ENCODE data around the gene RANBP10.

Gene RANBP10

GRCh38 chr16:67734731-67735201, 71.6 kb downstream of the RANBP10 start:
- Histone ChIP-seq H3K36me3 (ENCODE audit: insufficient read depth, low read length) (peaks cover 54% of the 10 kb centered on the region; the same call in 1 of the 2 replicates), H3K27me3 (ENCODE audit: insufficient read depth, low read length, poor library complexity, severe bottlenecking) (no peaks in the 10 kb centered on the region), H4K20me1 (ENCODE audit: insufficient read depth, low read length, poor library complexity, severe bottlenecking) (no peaks in the 10 kb centered on the region), H3K79me2 (ENCODE audit: insufficient read depth, low read length) (no peaks in the 10 kb centered on the region), H3K9ac (ENCODE audit: low read depth, low read length, poor library complexity, severe bottlenecking) (no peak overlapping the region), H3K4me1 (ENCODE audit: insufficient read depth, low read length, poor library complexity, severe bottlenecking) (no peaks in the 10 kb centered on the region), H2AFZ (ENCODE audit: low read length) (no peak overlapping the region), H3F3A (ENCODE audit: low read depth) (no peaks in the 10 kb centered on the region), H3K4me3 (ENCODE audit: low read length, poor library complexity, severe bottlenecking) (no peak overlapping the region), H3K9me3 (ENCODE audit: insufficient read depth, low read depth, low read length) (no peaks in the 10 kb centered on the region), H3K4me2 (ENCODE audit: low read depth, low read length, poor library complexity, severe bottlenecking) (no peak overlapping the region), H3K9me2 (replicated peaks; ENCODE audit: low read depth, low read length) (no peaks in the 10 kb centered on the region)
- TF ChIP-seq, protein P1, sequence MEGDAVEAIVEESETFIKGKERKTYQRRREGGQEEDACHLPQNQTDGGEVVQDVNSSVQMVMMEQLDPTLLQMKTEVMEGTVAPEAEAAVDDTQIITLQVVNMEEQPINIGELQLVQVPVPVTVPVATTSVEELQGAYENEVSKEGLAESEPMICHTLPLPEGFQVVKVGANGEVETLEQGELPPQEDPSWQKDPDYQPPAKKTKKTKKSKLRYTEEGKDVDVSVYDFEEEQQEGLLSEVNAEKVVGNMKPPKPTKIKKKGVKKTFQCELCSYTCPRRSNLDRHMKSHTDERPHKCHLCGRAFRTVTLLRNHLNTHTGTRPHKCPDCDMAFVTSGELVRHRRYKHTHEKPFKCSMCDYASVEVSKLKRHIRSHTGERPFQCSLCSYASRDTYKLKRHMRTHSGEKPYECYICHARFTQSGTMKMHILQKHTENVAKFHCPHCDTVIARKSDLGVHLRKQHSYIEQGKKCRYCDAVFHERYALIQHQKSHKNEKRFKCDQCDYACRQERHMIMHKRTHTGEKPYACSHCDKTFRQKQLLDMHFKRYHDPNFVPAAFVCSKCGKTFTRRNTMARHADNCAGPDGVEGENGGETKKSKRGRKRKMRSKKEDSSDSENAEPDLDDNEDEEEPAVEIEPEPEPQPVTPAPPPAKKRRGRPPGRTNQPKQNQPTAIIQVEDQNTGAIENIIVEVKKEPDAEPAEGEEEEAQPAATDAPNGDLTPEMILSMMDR (conservative IDR thresholded peaks at IDR 0.05; ENCODE audit: low read length): no peak
- no peak for TF ChIP-seq EZH2phosphoT487 (IDR thresholded peaks at IDR 0.05; ENCODE audit: borderline replicate concordance)

GRCh38 chr16:67733734-67734470, 72.5 kb downstream of the RANBP10 start:
- H3K9me3 ChIP-seq (ENCODE audit: insufficient read depth, low read depth, low read length): no peaks in the 10 kb centered on the region
- no peak for TF ChIP-seq EZH2phosphoT487 (IDR thresholded peaks at IDR 0.05; ENCODE audit: borderline replicate concordance)
- TF ChIP-seq, protein P1 (conservative IDR thresholded peaks at IDR 0.05; ENCODE audit: low read length): no peak
- no peaks in the 10 kb centered on the region for H3F3A ChIP-seq (ENCODE audit: low read depth)
- H3K79me2 ChIP-seq (ENCODE audit: insufficient read depth, low read length): no peaks in the 10 kb centered on the region
- H3K27me3 ChIP-seq (ENCODE audit: insufficient read depth, low read length, poor library complexity, severe bottlenecking): no peaks in the 10 kb centered on the region
- H3K4me3 ChIP-seq (ENCODE audit: low read length, poor library complexity, severe bottlenecking): no peak overlapping the region
- no peaks in the 10 kb centered on the region for H3K4me1 ChIP-seq (ENCODE audit: insufficient read depth, low read length, poor library complexity, severe bottlenecking)
- no peak overlapping the region for H2AFZ ChIP-seq (ENCODE audit: low read length)
- no peak overlapping the region for H3K4me2 ChIP-seq (ENCODE audit: low read depth, low read length, poor library complexity, severe bottlenecking)
- no peak overlapping the region for H3K9ac ChIP-seq (ENCODE audit: low read depth, low read length, poor library complexity, severe bottlenecking)
- peaks cover 54% of the 10 kb centered on the region; the same call in 1 of the 2 replicates for H3K36me3 ChIP-seq (ENCODE audit: insufficient read depth, low read length)
- H3K9me2 ChIP-seq (replicated peaks; ENCODE audit: low read depth, low read length): no peaks in the 10 kb centered on the region
- no peaks in the 10 kb centered on the region for H4K20me1 ChIP-seq (ENCODE audit: insufficient read depth, low read length, poor library complexity, severe bottlenecking)

DNA sequence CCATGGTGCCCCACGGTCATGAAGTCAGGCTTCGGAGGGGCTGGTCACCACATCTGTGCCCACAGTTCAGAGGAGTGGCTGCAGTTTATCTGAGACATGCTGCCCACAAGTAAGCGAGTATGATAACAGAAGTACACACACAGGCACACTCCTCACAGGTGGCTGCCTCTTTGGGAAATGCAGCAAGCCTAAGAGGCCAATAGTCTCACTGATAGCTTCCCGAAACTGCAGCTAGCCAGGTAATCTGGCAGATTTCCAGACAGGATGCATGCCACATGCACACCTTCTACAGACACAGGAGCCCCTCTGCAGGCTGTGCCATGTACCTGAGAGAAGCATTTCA, 74.6 kb downstream of the RANBP10 start:
- Histone ChIP-seq H3K9me2 (replicated peaks; ENCODE audit: low read depth, low read length) (no peaks in the 10 kb centered on the region), H3F3A (ENCODE audit: low read depth) (no peaks in the 10 kb centered on the region), H3K4me2 (ENCODE audit: low read depth, low read length, poor library complexity, severe bottlenecking) (no peak overlapping the region), H3K9me3 (ENCODE audit: insufficient read depth, low read depth, low read length) (no peaks in the 10 kb centered on the region), H4K20me1 (ENCODE audit: insufficient read depth, low read length, poor library complexity, severe bottlenecking) (no peaks in the 10 kb centered on the region), H3K9ac (ENCODE audit: low read depth, low read length, poor library complexity, severe bottlenecking) (no peak overlapping the region), H2AFZ (ENCODE audit: low read length) (no peak overlapping the region), H3K27me3 (ENCODE audit: insufficient read depth, low read length, poor library complexity, severe bottlenecking) (no peaks in the 10 kb centered on the region), H3K36me3 (ENCODE audit: insufficient read depth, low read length) (peaks cover 65% of the 10 kb centered on the region; the same call in 1 of the 2 replicates), H3K4me3 (ENCODE audit: low read length, poor library complexity, severe bottlenecking) (no peak overlapping the region), H3K79me2 (ENCODE audit: insufficient read depth, low read length) (no peaks in the 10 kb centered on the region), H3K4me1 (ENCODE audit: insufficient read depth, low read length, poor library complexity, severe bottlenecking) (no peaks in the 10 kb centered on the region)
- TF ChIP-seq EZH2phosphoT487 (IDR thresholded peaks at IDR 0.05; ENCODE audit: borderline replicate concordance): no peak
- TF ChIP-seq, protein P1 (conservative IDR thresholded peaks at IDR 0.05; ENCODE audit: low read length): no peak

Measured in Loucy (cell line).